Urothelium cell line (cell line): Measurements from ENCODE around the gene CNTNAP2.
"Not testable (repeated sequence)": the region's sequence is repeated elsewhere in the genome, so short reads cannot be mapped to it uniquely, and the experiment has no call there.

Experiments used
- DNase-seq: peaks from one replicate; pipeline ENCODE4 v3.0.0; 2011; ENCODE audit warnings: low spot score, mixed read lengths
- FAIRE-seq: peaks from 2 replicates; lab custom pipeline; 2011; peaks lifted over from hg19 to GRCh38; lab: Jason Lieb, UNC

Gene CNTNAP2

DNA sequence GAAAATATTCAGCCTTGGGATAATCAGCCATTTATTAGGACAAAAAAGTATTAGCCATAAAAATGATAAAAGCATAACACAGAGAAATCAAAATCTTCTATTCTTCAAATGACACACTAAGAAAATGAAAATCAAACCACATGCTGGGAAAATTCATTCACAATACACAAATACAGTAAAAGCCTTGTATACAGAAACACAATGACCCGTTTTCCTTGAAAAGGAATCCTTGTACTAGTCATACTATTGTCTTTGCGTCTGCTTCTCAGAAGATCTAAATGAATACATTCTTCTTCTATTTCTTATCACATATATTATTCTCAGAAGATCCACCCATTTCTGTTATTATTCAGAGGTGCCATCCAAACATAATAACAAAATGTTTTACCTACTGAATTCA, 749.1 kb downstream of the CNTNAP2 start:
- no peak for DNase-seq
- FAIRE-seq = no peak

DNA sequence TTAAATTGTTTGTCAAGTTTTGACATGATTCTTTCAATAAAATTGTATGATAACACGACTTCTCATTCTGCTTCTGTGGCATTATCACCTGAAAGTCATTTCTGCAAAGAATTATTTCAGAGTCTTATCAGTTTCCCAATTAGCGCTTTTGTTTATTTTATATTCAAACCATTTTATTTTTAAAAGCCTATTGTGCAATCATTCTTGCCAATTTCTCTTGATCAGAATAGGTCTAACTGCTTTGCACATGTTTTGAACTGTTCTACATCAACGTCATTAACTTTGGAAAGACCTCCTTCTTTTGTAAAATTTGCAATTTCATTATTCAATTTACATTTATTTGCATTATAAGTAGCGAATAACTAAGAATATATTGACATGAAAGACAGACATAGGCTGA, 758.1 kb downstream of the CNTNAP2 start:
- FAIRE-seq = no peak
- DNase-seq = no peak

DNA sequence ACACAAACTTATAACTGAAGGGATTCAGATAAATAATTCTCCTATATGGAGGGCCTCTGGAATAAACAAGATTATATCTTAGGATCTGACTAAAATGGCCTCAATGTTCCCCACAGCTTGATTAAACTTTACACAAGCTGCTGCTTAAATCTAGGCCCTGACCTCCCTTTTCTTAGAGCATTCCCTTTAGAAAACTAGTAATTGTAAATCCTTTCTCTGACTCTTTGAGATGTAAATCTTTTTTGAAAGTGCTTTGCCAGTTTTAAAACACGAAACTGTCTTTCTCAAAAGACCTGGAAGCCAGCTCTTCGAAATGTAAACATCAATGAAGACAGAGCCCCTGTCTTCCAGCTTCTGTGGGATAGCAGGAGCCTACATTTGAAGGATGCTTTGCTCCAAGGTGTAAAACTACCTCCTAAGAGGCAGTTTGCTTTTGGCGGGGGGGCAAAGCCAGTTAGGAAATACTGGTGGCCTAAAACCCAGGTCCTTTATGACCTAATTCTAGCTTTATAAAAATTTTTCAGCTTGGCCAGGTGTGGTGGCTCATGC, 758.7 kb downstream of the CNTNAP2 start:
- no peak for DNase-seq
- no peak for FAIRE-seq

DNA sequence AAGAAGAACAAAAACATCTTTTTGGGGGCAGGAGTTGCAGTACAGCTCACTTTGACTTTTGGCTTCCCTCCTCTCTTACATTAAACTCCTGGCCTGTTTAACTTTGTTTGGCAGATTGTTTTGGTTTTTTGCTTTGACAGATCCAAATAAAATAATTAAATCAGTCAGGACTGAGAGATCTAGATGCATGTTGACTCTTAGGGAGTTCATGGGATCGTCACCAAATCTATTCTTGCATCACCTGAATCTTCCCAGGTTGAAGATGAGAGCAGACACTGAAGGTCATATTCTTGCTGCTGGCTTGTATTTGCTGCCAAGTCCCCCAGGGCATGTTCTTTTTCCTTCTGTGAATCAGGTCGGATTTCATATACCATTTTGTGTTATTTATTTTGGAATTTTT, 759.4 kb downstream of the CNTNAP2 start:
- DNase-seq (no peak), FAIRE-seq (no peak)

DNA sequence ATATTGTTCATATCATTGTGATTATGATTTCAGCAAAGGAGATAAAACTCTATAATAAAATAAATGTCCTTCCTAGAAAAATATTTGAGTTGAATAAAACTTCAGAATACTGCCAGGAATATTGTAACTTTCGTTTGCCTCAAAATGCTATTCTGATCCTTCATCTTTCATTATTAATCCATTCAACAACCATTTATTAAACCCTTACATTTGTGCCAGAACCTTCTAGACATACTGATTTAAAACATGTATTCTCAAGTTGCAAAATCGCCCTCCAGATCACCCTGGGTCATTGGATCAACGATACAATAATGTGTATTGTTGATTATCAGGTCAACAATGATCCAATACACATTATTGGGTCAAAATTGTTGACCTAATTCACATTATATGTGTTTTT, 759.8 kb downstream of the CNTNAP2 start:
- DNase-seq (no peak), FAIRE-seq (no peak)

DNA sequence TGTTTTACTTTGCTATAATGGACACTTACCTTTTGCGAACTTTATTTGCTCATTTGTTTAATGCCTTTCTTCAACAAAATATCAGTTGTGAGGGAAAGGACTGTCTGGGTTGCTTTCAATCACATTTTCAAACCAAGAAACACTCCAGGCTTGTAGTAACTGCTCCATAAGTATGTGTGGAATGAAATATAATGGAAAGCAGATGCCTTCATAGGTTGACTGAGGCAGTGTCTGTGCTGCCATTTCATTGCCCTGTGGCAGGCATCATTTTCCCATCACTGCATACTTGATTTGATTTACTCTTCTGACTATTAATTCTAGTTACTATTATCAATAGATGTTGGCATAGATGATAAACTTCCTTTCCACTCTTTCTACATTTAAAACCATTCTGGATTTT, 762.3 kb downstream of the CNTNAP2 start:
- FAIRE-seq (no peak), DNase-seq (no peak)

DNA sequence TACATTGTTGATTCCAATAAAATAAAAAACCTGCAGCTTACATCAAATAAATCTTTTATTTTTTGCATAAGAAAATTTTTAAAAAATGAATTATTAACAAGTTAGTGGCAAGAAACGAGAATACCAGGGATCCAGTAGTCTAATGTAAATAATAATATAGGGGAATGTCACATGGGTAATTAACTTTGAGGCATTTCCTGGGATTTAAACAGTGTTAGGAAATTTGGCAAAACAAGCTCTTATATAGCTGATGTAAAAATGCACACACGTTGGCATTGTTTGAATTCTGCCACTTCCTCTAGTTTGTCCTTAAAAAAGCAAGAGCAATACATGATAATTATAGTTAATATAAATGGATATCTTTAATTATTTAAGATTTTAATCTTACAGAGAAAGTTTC, 768.6 kb downstream of the CNTNAP2 start:
- no peak for DNase-seq
- no peak for FAIRE-seq

DNA sequence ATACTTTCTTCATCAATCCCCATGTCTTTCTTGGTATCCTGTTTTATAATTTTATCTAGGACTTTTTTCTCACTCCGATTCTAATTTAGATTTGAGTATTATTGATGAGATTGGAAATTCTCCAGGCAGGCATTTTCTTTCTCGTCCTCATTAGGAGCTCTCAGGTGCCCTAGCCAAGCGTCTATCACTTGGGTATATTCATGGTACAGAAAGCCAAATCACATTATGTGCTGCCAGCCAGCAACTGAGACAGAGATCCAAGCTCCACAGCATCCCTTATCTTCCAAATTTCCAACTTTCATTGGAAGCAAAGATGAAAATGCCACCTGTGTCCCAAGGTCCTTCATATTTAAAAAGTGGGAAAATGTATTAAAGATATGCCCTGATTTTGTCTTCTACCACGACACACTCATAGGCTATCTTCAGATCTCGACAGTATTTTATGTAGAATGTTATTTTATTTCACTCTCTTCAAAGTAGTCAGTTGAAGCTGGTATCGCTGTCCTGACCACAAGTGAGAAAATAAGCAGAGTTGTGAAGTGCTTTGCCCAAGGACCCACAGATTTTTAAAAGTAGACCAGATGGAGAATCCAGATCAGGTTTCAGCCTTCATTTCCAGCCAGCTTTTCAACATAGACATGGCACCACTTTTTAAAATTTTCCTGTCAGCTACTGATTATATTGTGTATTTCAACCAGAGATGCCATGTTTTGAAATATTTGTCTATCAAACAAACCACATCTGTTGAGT, 773.4 kb downstream of the CNTNAP2 start:
- FAIRE-seq = no peak
- DNase-seq = no peak

DNA sequence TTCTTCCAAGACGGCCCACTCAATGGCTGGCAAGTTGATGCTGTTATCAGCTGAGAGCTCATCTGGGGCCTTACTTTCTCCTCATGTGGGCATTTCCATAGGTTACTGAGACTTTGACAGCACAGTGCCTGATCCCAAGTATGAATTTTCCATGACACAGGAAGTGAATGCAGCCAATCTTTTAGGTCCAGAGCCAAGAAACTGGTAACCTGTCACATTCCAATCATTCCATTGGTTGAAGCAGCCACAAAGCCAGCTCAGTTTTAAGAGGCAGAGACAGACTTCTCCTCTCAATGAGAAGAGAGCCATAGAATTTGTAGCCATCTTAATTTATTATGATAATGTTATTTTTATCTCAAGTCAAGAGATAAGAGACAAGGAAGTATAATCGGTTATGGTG, 775.5 kb downstream of the CNTNAP2 start:
- DNase-seq = peak; percentile 46
- FAIRE-seq = no peak

DNA sequence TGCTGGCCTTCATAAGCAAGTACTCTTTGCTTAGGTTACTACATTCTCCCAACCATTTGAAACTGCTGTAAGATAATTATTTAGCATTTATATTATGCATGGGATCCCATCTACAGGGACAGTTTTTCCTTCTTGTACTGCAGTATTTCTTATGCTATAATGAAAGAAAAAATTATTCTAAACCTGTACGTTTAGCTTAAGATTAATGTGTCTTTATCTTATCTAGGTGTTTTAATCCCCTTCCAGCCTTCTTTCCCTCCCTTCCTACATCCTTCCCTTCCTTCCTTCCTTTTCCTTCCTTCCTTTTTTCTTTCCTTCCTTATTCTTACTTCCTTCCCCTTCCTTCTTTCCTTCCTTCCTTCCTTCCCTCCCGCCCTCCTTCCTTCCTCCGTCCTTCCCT, 778.3 kb downstream of the CNTNAP2 start:
- DNase-seq (no peak), FAIRE-seq (no peak)

DNA sequence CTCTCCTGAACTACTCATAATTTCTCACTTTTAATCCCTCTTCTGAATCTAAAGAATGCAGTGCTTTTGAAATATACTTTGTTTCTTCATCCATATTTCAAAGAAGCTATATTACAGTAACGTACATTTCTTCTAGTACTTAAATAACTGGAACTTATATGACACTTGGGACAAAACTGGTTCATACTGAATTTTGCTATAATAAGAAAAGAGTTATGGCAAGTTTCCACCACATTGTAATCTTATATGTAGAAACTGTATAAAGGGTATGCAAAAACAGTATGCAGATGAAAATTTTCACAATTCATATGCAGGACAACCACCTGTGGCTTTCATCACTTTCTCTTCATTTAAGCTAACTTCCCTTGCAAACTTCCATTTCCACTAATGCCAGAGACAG, 785.7 kb downstream of the CNTNAP2 start:
- FAIRE-seq = no peak
- no peak for DNase-seq

DNA sequence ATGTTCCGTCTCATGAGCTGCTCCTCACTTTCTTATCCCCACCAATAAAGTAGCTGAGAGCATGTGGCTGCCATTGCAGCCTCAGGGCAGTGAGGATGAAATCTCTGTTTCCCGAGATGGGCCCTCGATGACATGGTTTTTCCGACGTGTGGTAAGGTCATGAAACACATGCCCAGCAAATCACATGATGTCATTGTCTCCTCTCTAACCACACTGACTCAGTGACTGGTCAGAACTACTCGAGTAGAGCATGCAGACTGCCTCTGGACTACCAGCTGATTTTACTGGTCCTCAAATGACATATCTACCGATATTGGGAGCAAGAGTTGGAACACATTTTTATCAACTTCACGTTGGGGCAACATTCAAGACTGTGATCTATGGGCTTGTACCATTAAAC, 786.1 kb downstream of the CNTNAP2 start:
- DNase-seq (peak; percentile 26), FAIRE-seq (no peak)

DNA sequence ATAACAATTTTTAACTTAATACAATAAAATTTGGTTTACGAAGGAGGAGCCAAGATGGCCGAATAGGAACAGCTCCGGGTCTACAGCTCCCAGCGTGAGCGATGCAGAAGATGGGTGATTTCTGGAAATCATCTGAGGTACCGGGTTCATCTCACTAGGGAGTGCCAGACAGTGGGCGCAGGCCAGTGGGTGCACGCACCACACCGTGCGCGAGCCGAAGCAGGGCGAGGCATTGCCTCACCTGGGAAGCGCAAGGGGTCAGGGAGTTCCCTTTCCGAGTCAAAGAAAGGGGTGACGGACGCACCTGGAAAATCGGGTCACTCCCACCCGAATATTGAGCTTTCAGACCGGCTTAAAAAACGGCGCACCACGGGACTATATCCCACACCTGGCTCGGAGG, 789.1 kb downstream of the CNTNAP2 start:
- not testable (repeated sequence) for DNase-seq, FAIRE-seq

DNA sequence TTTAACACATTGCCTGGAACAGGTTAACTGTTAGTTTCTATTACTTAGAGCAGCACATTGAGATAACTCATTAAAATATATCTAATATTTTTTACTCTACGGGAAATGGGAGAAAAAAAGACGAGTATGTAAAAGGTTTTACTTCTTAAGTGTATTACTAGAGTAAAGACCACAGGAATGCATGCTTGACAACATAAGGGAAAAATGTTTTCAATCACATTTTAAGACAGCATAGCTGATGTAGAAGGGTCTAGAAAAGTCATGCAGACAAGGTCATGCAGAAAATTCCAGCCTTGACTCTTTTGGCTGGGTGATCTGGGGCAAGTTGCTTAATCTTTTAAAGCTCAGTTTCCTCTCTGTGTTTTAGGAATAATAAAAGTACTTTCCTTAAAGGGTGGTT, 806.2 kb downstream of the CNTNAP2 start:
- no peak for DNase-seq
- FAIRE-seq = no peak

DNA sequence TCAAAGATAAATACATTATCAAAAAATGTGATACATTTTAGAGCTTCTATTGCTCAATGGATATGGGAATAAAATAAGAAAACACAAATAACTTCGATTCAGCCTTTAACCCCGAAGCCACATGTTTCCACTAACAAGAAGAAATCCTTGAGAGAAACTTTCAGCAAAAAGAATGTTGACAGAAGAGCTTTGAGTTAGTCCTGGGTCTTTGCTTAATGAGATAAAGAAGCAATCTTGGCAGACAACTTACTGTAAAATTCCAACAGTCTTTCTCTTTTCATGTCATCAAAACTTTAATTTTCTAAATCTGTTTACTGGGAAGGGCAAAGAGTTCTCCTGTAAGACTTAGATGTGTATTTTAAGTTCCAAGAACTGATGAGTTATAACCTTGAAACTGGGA, 810.2 kb downstream of the CNTNAP2 start:
- DNase-seq = no peak

DNA sequence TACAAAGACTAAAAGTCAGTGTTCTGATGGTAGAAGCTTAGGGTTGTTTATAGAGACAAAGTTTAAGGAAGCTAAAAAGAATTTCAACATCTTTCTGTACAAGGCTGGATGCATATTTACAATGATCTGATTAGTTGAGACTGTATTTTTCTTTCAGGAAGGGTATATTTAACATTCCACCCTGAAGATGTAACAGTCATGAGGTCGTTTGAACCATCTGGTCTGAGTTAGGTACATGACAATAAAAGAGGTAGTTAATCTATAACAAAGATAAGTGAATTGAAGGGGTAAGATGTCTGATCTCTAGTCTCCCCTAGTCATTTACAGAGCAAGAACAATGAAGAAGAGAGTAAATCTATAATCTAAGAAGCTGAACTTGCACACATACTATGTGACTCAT, 821.2 kb downstream of the CNTNAP2 start:
- FAIRE-seq (no peak), DNase-seq (no peak)

More for the DNA sequence above, 810.2 kb downstream of the CNTNAP2 start:
- FAIRE-seq = no peak

DNA sequence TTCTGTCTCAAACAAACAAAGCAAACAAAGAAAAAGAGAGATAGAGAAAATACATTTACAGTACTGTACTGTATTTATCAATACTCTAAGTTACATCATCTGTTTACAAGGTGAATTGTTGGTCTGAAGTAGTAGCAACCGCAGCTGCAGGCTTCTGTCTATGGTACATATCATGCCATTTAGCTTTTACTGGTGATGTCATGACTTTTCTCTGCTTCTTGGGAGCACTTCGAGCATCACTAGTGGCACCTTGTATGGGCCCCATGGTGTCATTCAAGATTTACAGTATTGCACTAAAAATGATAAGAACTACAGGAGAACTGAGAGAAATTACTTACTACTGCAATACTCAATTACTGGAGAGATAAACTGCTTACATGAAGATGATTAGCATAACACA, 826.9 kb downstream of the CNTNAP2 start:
- DNase-seq = no peak
- FAIRE-seq = no peak

DNA sequence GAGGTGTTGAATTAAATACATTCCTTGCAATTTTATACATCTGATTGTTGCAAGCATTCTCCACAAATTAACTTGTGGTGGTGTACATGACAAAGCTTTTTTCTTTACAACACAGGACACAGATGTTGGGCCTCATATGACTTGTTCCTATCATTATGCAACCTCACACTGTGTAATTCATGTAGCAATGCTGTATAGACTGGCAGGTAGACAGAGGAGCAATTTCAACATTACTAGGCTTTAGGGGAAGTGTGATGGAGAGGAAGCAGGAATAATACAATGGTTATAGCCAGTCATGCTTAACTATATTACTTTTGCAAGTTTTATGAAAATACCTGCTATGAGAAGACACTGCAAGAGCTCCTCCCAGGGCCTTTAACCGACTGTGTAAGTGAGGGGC, 832.1 kb downstream of the CNTNAP2 start:
- no peak for FAIRE-seq
- no peak for DNase-seq

DNA sequence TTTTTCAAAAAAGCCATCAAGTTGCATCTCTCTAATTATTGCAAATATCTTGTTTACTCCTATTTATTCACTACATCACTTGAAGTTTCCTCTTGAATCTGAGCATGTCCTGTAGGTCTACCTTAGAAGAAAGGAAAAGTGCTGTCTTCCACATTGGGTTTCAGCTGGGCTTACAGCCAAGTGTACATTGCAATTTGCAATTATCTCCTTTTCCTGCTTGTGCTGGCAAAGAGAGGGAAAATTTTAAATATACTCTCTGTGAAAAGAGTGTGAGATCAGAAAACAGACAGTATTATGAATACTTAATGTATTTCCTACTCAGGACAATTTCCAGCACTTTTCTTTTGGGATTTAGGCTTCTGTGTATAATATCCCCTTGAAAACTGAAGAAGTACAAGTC, 839.7 kb downstream of the CNTNAP2 start:
- FAIRE-seq = no peak
- DNase-seq = no peak

DNA sequence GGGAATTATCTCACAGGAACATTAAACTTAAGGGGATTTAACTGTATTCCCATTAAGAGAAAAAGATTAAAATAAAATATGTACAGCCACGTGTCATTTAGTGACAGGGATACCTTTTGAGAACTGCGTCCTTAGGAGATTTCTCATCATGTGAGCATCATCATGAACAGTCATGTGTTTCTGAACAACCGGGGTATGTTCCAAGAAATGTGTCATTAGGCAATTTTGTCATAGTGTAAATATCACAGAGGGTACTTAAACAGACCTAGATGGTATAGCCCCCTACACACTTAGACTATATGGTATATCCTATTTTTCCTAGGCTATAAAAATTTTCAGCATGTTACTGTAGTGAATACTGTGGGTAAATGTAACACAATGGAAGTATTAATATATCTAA, 840.3 kb downstream of the CNTNAP2 start:
- FAIRE-seq = no peak

DNA sequence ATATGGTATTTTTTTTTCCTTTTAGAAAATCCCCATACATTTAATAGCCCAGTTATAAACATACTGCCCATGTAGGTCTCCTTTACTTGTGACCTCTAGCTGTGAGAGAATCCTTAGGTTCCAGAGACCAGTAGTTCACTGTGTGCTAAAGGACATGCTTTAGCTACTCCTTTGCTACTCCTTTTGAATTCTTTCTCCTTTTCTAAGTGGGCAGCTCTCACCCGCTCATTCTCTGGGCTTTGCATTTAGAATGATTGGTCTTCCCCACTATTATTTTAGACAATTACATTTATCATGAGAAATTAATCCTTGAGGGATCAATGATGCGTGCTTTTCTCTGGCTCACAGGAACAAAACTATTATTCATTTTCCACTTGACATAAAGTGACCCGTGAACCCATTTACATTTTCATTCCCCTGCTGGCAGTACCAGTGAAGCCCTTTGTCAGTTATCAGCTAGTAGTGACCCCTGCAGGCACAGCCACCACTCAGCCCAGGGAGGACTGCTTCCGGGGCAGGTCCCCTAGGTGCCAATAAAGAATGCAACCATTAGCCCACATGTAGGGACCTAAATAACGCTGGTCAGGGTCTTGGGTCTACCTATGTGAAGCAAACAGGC, 844.3 kb downstream of the CNTNAP2 start:
- DNase-seq (no peak), FAIRE-seq (no peak)

More for the DNA sequence above, 840.3 kb downstream of the CNTNAP2 start:
- no peak for DNase-seq

DNA sequence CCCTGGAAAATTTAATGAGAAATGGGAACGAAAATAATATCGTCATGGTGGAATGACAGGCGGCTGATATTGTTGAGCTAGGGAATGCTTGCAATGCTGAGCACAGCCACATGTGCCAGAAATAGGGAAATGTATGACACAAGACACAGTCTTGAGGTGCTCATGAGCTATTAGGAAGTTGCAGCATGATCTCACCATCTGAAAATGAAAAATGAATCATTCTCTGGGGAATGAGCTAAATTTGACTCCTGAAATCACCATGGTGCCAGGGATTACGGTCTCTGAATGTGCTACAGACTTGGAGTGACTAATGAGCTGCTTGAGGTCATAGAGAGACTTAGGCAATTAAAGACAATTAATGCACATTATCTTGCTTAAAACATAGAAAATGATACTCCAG, 845.0 kb downstream of the CNTNAP2 start:
- peak; percentile 13 for DNase-seq
- no peak for FAIRE-seq
